Neuron (in vitro differentiated cells): Measurements from ENCODE around the gene MT1E.
"Not testable (repeated sequence)": the region's sequence is repeated elsewhere in the genome, so short reads cannot be mapped to it uniquely, and the experiment has no call there.

Experiments used
- H2AFZ ChIP-seq: one replicate; pipeline ENCODE4 v1.6.1; 2013; ENCODE audit warnings: low read depth, mild to moderate bottlenecking, inconsistent platforms, low read length, moderate library complexity
- H3K27me3 ChIP-seq: one replicate; pipeline ENCODE4 v1.6.1; 2013; ENCODE audit warnings: low read length; ENCODE audit not compliant: insufficient read depth
- H3K36me3 ChIP-seq: one replicate; pipeline ENCODE4 v1.6.1; 2013; ENCODE audit warnings: low read length; ENCODE audit not compliant: insufficient read depth
- H3K4me1 ChIP-seq: one replicate; pipeline ENCODE4 v1.6.1; 2013; ENCODE audit warnings: low read length; ENCODE audit not compliant: insufficient read depth
- H3K4me3 ChIP-seq: 2 replicates; pipeline ENCODE4 v1.5.1; 2013; ENCODE audit warnings: mild to moderate bottlenecking, low read length, moderate library complexity
- H3K9me3 ChIP-seq: one replicate; pipeline ENCODE4 v1.6.1; 2013; ENCODE audit warnings: low read length

Gene MT1E

GRCh38 chr16:56625140-56625942 lies at the start of gene MT1E:
TSS of gene MT1E (plus strand) at chr16:56625781. CDS start at chr16:56625852, 71 bp downstream.
- H2AFZ ChIP-seq: no peak within 1 kb of the TSS
- peaks cover 4% of the 10 kb centered on the region for H3K4me1 ChIP-seq
- no peaks in the 10 kb centered on the region for H3K9me3 ChIP-seq
- no peak within 1 kb of the TSS for H3K4me3 ChIP-seq
- H3K36me3 ChIP-seq: no peaks in the 10 kb centered on the region
- H3K27me3 ChIP-seq: peaks cover 73% of the 10 kb centered on the region

- no peak overlapping the region for H2AFZ ChIP-seq
- no peaks in the 10 kb centered on the region for H3K9me3 ChIP-seq
- H3K36me3 ChIP-seq: no peaks in the 10 kb centered on the region
- H3K27me3 ChIP-seq: no peaks in the 10 kb centered on the region
- no peak overlapping the region for H3K4me3 ChIP-seq
- peaks cover under 1% of the 10 kb centered on the region for H3K4me1 ChIP-seq
These were observed 48.8 kb upstream of the MT1E start for GRCh38 chr16:56576585-56577299.

- H3K27me3 ChIP-seq: no peaks in the 10 kb centered on the region
These were observed 48.3 kb upstream of the MT1E start for GRCh38 chr16:56577300-56577625.

GRCh38 chr16:56580391-56581048 lies 45.1 kb upstream of the MT1E start:
- Histone ChIP-seq H3K9me3 (no peaks in the 10 kb centered on the region), H3K27me3 (peaks cover 2% of the 10 kb centered on the region), H2AFZ (no peak overlapping the region), H3K4me1 (no peaks in the 10 kb centered on the region), H3K4me3 (no peak overlapping the region), H3K36me3 (no peaks in the 10 kb centered on the region)

More at GRCh38 chr16:56577300-56577625, 48.3 kb upstream of the MT1E start:
- no peaks in the 10 kb centered on the region for H3K4me1 ChIP-seq
- no peak overlapping the region for H3K4me3 ChIP-seq
- H2AFZ ChIP-seq: no peak overlapping the region
- no peaks in the 10 kb centered on the region for H3K9me3 ChIP-seq
- no peaks in the 10 kb centered on the region for H3K36me3 ChIP-seq

- not testable (repeated sequence) for H3K4me1 ChIP-seq, H3K36me3 ChIP-seq, H3K9me3 ChIP-seq, H2AFZ ChIP-seq, H3K4me3 ChIP-seq
- H3K27me3 ChIP-seq: peaks cover 15% of the 10 kb centered on the region
These were observed 42.7 kb upstream of the MT1E start for GRCh38 chr16:56582911-56583310.

GRCh38 chr16:56583351-56584168 lies 42.0 kb upstream of the MT1E start:
- Histone ChIP-seq H3K27me3 (peaks cover 18% of the 10 kb centered on the region), H3K4me1 (no peaks in the 10 kb centered on the region), H3K4me3 (no peak overlapping the region), H3K9me3 (no peaks in the 10 kb centered on the region), H2AFZ (no peak overlapping the region), H3K36me3 (no peaks in the 10 kb centered on the region)

GRCh38 chr16:56584276-56584675 lies 41.3 kb upstream of the MT1E start:
- Histone ChIP-seq H3K4me3 (no peak overlapping the region), H3K27me3 (peaks cover 25% of the 10 kb centered on the region), H3K9me3 (no peaks in the 10 kb centered on the region), H3K36me3 (no peaks in the 10 kb centered on the region), H2AFZ (no peak overlapping the region), H3K4me1 (peaks cover 3% of the 10 kb centered on the region)

GRCh38 chr16:56588781-56589140 lies 36.8 kb upstream of the MT1E start:
- Histone ChIP-seq H3K9me3 (no peaks in the 10 kb centered on the region), H3K4me3 (peak overlapping the region; percentile 36), H3K4me1 (peaks cover 9% of the 10 kb centered on the region), H3K27me3 (peaks cover 47% of the 10 kb centered on the region), H3K36me3 (no peaks in the 10 kb centered on the region), H2AFZ (peak overlapping the region; percentile 44)

- no peaks in the 10 kb centered on the region for H3K9me3 ChIP-seq
- H2AFZ ChIP-seq: peak within 1 kb of the TSS; percentile 44
- peaks cover 9% of the 10 kb centered on the region for H3K4me1 ChIP-seq
- peaks cover 47% of the 10 kb centered on the region for H3K27me3 ChIP-seq
- no peaks in the 10 kb centered on the region for H3K36me3 ChIP-seq
- H3K4me3 ChIP-seq: peak within 1 kb of the TSS; percentile 36
These were observed 36.2 kb upstream of the MT1E start, which contains the start of gene MT3 for GRCh38 chr16:56589141-56590039. TSS of gene MT3 (plus strand) at chr16:56589528. CDS start at chr16:56589591, 63 bp downstream.

GRCh38 chr16:56591377-56592060 lies 34.1 kb upstream of the MT1E start:
- Histone ChIP-seq H2AFZ (no peak overlapping the region), H3K36me3 (no peaks in the 10 kb centered on the region), H3K4me1 (peaks cover 9% of the 10 kb centered on the region), H3K4me3 (no peak overlapping the region), H3K9me3 (no peaks in the 10 kb centered on the region), H3K27me3 (peaks cover 47% of the 10 kb centered on the region)

GRCh38 chr16:56593573-56594291 lies 31.8 kb upstream of the MT1E start:
- H3K4me3 ChIP-seq: no peak overlapping the region
- no peak overlapping the region for H2AFZ ChIP-seq
- H3K36me3 ChIP-seq: no peaks in the 10 kb centered on the region
- H3K27me3 ChIP-seq: peaks cover 30% of the 10 kb centered on the region
- no peaks in the 10 kb centered on the region for H3K9me3 ChIP-seq
- peaks cover 9% of the 10 kb centered on the region for H3K4me1 ChIP-seq
